H1 (cell line): Measurements from ENCODE around the gene MRGPRX4. TPM values are rescaled to one million over a fixed set of nuclear protein-coding genes. Genes with fewer than 3 reads are reported as not detected.

Source experiments
- ASH2L ChIP-seq: fragments of 200-600, 300-600 bp; sonication (generic); IDR thresholded peaks from one replicate; pipeline ENCODE4 v1.7.1; 2017; ENCODE audit warnings: low read length
- CHD7 ChIP-seq: fragments of 300-600 bp; sonication (generic); IDR thresholded peaks from 2 replicates; pipeline ENCODE4 v1.7.1; 2012; ENCODE audit warnings: low read length, moderate library complexity, mild to moderate bottlenecking, inconsistent platforms; ENCODE audit not compliant: insufficient replicate concordance
- ZNF274 ChIP-seq: IDR thresholded peaks from 2 replicates; pipeline ENCODE4 v1.7.0; 2012; ENCODE audit warnings: low read length, borderline replicate concordance; ENCODE audit errors: extremely low read depth
- polyA plus RNA-seq, 7 experiments: library from polyadenylated mRNA; depleted of rRNA in 3 of 7; stranded (reverse) in 5 of 7; unstranded in 2 of 7; fragments of >200 nt in 5 of 7; fragments of 200-250 nt in 2 of 7; gene quantifications; 1 replicate in 5 of 7; 2 replicates in 1 of 7; 4 replicates in 1 of 7; pipeline versions ENCODE4 v1.2.1 to v1.2.3, GENCODE V29; 2011 to 2013; ENCODE audit warnings: missing spikeins in 2 of 7, mixed read lengths in 2 of 7
- total RNA-seq: library from RNA; stranded (reverse); fragmentation: NEBNext Ultra II Directional; extraction: Animal tissue kit (Norgen Biotek cat#: 25700); gene quantifications from 2 replicates; pipeline ENCODE4 v1.2.1, GENCODE V29; 2021

MRGPRX4 gene
- total and polyA plus RNA-seq, 2 of the 8 experiments (the other 6 are each of a cell fraction or from before 2014, with no cell fraction given), result not detected

DNA sequence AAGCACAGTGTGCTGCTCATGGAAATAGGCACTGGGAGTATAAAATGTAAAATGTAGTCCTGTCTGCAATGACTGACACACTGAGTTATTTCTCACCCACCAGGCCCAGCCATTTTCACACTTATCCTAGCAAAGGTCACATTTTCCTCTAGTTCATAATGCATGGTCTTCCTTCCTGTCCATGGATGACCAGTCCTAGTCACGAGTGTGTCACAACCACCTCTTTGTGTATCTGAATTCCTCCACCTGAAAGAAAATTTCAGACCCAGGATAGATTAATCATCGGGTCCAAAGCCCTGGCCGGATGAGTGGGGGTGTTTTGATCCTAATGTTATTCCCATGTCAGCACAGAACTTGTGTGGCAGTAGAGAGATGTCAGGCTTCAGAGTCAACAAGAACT is at the start of gene MRGPRX4 (continued):
- TF ChIP-seq CHD7 (no peak), ASH2L (no peak), ZNF274 (no peak)
- TF ChIP-seq, all 59 proteins: peak for 0
